ENCODE measurements around the gene USPL1. TPM values are rescaled to one million over a fixed set of nuclear protein-coding genes. Genes with fewer than 3 reads are reported as not detected.

USPL1 gene
- total and polyA plus RNA-seq, 4 donors, result 4.1 to 13.0 (median 8.2) TPM

DNA sequence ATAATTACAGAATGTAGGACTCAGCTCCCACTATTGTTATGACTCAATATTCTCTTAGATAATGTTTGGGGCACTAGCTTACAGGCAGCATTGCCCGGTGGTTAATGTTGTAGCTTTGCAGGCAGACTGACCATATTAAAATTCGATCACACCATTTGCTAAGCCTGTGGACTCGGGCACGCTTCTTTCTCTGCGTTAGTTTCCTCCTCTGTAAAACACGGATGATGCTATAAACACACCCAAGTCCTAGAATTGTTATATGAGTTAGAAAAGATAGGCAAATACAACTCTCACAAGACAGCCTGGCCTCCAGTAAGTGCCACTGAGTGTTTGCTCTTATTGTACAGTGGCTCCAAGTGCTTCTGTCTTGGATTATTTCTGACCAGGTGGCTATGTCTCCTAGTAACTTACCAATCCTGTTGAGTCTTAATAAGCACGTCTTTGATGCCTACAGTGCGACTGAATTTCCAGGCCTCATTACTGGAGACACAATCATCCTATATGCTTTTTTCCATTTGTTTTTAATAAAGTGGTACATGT lies 67.7 kb downstream of the USPL1 start:
- DNase-seq (ENCODE audit: low spot score), result no peak
- 74% methylated on average over 8 of the region's 8 CpGs for WGBS
- Histone ChIP-seq H3K36me3 (ENCODE audit: control insufficient read depth in 4 of 4, insufficient read depth in 3 of 4, low read depth in 1 of 4, low read length in 3 of 4) (no peaks in the 10 kb centered on the region), H3K9me3 (ENCODE audit: control insufficient read depth in 4 of 4, low read length in 3 of 4) (no peaks in the 10 kb centered on the region), H3K4me1 (ENCODE audit: control insufficient read depth in 4 of 4, insufficient read depth in 4 of 4, low read length in 3 of 4) (no peaks in the 10 kb centered on the region), H3K27ac (ENCODE audit: low read depth in 1 of 2, low read length in 2 of 2) (no peak overlapping the region), H3K9ac (ENCODE audit: low read depth in 1 of 2, low read length in 2 of 2) (no peak overlapping the region), H3K27me3 (ENCODE audit: control insufficient read depth in 4 of 4, insufficient read depth in 4 of 4, low read length in 3 of 4) (no peaks in the 10 kb centered on the region), H3K4me3 (ENCODE audit: low read depth in 1 of 3, low read length in 3 of 3) (no peak overlapping the region)
- TF ChIP-seq NR2F2 (IDR thresholded peaks at IDR 0.05) (no peak), YY1 (IDR thresholded peaks at IDR 0.05) (no peak), RAD21 (IDR thresholded peaks at IDR 0.05) (no peak), FOXA1 (IDR thresholded peaks at IDR 0.05) (no peak), HNF4G (IDR thresholded peaks at IDR 0.05) (no peak), FOXA2 (IDR thresholded peaks at IDR 0.05) (no peak), HNF4A (conservative IDR thresholded peaks at IDR 0.05) (no peak), SP1 (IDR thresholded peaks at IDR 0.05) (no peak), TAF1 (conservative IDR thresholded peaks at IDR 0.05) (no peak), JUND (IDR thresholded peaks at IDR 0.05) (no peak), RXRA (IDR thresholded peaks at IDR 0.05) (no peak), GABPA (IDR thresholded peaks at IDR 0.05 in 1 of 2, conservative IDR thresholded peaks at IDR 0.05 in 1 of 2) (no peak), EGR1 (IDR thresholded peaks at IDR 0.05; ENCODE audit: low read depth in 2 of 2) (no peak)
- TF ChIP-seq, protein P1, sequence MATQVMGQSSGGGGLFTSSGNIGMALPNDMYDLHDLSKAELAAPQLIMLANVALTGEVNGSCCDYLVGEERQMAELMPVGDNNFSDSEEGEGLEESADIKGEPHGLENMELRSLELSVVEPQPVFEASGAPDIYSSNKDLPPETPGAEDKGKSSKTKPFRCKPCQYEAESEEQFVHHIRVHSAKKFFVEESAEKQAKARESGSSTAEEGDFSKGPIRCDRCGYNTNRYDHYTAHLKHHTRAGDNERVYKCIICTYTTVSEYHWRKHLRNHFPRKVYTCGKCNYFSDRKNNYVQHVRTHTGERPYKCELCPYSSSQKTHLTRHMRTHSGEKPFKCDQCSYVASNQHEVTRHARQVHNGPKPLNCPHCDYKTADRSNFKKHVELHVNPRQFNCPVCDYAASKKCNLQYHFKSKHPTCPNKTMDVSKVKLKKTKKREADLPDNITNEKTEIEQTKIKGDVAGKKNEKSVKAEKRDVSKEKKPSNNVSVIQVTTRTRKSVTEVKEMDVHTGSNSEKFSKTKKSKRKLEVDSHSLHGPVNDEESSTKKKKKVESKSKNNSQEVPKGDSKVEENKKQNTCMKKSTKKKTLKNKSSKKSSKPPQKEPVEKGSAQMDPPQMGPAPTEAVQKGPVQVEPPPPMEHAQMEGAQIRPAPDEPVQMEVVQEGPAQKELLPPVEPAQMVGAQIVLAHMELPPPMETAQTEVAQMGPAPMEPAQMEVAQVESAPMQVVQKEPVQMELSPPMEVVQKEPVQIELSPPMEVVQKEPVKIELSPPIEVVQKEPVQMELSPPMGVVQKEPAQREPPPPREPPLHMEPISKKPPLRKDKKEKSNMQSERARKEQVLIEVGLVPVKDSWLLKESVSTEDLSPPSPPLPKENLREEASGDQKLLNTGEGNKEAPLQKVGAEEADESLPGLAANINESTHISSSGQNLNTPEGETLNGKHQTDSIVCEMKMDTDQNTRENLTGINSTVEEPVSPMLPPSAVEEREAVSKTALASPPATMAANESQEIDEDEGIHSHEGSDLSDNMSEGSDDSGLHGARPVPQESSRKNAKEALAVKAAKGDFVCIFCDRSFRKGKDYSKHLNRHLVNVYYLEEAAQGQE (IDR thresholded peaks at IDR 0.05), result no peak
- TF ChIP-seq, protein P2, sequence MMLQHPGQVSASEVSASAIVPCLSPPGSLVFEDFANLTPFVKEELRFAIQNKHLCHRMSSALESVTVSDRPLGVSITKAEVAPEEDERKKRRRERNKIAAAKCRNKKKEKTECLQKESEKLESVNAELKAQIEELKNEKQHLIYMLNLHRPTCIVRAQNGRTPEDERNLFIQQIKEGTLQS (IDR thresholded peaks at IDR 0.05), result no peak
- TF ChIP-seq, protein P3, sequence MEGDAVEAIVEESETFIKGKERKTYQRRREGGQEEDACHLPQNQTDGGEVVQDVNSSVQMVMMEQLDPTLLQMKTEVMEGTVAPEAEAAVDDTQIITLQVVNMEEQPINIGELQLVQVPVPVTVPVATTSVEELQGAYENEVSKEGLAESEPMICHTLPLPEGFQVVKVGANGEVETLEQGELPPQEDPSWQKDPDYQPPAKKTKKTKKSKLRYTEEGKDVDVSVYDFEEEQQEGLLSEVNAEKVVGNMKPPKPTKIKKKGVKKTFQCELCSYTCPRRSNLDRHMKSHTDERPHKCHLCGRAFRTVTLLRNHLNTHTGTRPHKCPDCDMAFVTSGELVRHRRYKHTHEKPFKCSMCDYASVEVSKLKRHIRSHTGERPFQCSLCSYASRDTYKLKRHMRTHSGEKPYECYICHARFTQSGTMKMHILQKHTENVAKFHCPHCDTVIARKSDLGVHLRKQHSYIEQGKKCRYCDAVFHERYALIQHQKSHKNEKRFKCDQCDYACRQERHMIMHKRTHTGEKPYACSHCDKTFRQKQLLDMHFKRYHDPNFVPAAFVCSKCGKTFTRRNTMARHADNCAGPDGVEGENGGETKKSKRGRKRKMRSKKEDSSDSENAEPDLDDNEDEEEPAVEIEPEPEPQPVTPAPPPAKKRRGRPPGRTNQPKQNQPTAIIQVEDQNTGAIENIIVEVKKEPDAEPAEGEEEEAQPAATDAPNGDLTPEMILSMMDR (IDR thresholded peaks at IDR 0.05; ENCODE audit: low read depth, low read length, missing input control), result no peak
- TF ChIP-seq, protein P4, sequence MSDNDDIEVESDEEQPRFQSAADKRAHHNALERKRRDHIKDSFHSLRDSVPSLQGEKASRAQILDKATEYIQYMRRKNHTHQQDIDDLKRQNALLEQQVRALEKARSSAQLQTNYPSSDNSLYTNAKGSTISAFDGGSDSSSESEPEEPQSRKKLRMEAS (IDR thresholded peaks at IDR 0.05), result no peak
- TF ChIP-seq, protein P5, sequence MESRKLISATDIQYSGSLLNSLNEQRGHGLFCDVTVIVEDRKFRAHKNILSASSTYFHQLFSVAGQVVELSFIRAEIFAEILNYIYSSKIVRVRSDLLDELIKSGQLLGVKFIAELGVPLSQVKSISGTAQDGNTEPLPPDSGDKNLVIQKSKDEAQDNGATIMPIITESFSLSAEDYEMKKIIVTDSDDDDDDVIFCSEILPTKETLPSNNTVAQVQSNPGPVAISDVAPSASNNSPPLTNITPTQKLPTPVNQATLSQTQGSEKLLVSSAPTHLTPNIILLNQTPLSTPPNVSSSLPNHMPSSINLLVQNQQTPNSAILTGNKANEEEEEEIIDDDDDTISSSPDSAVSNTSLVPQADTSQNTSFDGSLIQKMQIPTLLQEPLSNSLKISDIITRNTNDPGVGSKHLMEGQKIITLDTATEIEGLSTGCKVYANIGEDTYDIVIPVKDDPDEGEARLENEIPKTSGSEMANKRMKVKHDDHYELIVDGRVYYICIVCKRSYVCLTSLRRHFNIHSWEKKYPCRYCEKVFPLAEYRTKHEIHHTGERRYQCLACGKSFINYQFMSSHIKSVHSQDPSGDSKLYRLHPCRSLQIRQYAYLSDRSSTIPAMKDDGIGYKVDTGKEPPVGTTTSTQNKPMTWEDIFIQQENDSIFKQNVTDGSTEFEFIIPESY (IDR thresholded peaks at IDR 0.05), result no peak

Data from liver (tissue), 9 donors.